Neutrophil (primary cell): ENCODE data around the gene MARS1.
A peak's percentile ranks its signal among the peaks of the same experiment; 100 is the strongest.

Experiments used
- H3K27ac ChIP-seq: fragments of 200-600 bp; sonication (generic); 2 replicates; pipeline ENCODE4 v1.5.1; 2016; ENCODE audit warnings: mild to moderate bottlenecking, moderate library complexity
- H3K27me3 ChIP-seq: fragments of 200-600 bp; sonication (generic); 2 replicates; pipeline ENCODE4 v1.6.0; 2016; ENCODE audit warnings: mild to moderate bottlenecking
- H3K36me3 ChIP-seq: fragments of 200-600 bp; sonication (generic); 2 replicates; pipeline ENCODE4 v1.5.1; 2017
- H3K4me1 ChIP-seq, 2 experiments: fragments of 200-600 bp in 1 of 2; sonication (generic) in 1 of 2; 1 replicate in 1 of 2; 2 replicates in 1 of 2; pipeline versions ENCODE4 v1.5.1 to v1.6.1; 2013 to 2016; ENCODE audit warnings: low read depth in 1 of 2, low read length in 1 of 2, mild to moderate bottlenecking in 1 of 2, moderate library complexity in 1 of 2; ENCODE audit not compliant: control insufficient read depth in 1 of 2, insufficient read depth in 1 of 2
- H3K4me3 ChIP-seq, 2 experiments: fragments of 200-600 bp in 1 of 2; sonication (generic) in 1 of 2; 1 replicate in 1 of 2; 2 replicates in 1 of 2; pipeline ENCODE4 v1.5.1; 2013 to 2016; ENCODE audit warnings: low read depth in 1 of 2, low read length in 1 of 2, mild to moderate bottlenecking in 1 of 2, moderate library complexity in 1 of 2
- H3K9me3 ChIP-seq: fragments of 200-600 bp; sonication (generic); 2 replicates; pipeline ENCODE4 v1.5.1; 2016
- TF ChIP-seq, protein P1 (sequence below): fragments of 200-600 bp; sonication (generic); IDR thresholded peaks from 2 replicates; pipeline ENCODE4 v1.5.1; 2016; ENCODE audit warnings: antibody characterized with exemption

The MARS1 gene

DNA sequence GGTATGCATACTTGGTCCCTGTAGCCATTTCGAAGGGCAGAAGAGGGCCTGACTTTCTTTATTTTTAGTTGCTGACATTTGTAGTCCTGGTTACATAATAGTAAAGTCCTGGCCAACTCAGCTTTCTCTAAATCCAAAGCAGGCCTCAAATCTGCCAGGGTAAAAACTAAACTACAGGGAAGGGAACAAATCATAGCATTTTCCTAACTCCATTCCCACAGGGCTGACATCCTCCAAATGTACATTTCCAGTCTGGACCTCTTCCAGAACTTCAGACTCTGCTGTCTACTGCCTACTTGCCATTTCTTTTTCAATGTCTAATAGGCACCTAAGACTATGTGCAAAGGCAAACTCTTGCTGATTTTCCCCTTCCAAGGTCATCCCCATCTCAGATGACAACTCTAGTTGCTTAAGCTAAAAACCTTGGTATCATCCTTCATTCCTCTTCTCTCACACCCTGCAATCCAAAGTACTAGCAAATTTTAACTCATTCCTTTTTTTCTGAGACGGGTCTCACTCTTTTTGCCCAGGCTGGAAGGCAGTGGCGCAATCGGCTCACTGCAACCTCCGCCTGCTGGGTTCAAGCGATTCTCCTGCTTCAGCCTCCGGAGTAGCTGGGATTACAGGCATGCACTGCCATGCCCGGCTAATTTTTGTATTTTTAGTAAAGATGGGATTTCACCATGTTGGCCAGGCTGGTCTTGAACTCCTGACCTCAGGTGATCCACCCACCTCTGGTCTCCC lies 30.5 kb downstream of the MARS1 start:
- no peaks in the 10 kb centered on the region for H3K9me3 ChIP-seq
- H3K27me3 ChIP-seq = no peaks in the 10 kb centered on the region
- peaks cover 35 to 37% of the 10 kb centered on the region in 2 experiments for H3K4me1 ChIP-seq
- TF ChIP-seq, protein P1, sequence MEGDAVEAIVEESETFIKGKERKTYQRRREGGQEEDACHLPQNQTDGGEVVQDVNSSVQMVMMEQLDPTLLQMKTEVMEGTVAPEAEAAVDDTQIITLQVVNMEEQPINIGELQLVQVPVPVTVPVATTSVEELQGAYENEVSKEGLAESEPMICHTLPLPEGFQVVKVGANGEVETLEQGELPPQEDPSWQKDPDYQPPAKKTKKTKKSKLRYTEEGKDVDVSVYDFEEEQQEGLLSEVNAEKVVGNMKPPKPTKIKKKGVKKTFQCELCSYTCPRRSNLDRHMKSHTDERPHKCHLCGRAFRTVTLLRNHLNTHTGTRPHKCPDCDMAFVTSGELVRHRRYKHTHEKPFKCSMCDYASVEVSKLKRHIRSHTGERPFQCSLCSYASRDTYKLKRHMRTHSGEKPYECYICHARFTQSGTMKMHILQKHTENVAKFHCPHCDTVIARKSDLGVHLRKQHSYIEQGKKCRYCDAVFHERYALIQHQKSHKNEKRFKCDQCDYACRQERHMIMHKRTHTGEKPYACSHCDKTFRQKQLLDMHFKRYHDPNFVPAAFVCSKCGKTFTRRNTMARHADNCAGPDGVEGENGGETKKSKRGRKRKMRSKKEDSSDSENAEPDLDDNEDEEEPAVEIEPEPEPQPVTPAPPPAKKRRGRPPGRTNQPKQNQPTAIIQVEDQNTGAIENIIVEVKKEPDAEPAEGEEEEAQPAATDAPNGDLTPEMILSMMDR = no peak
- H3K36me3 ChIP-seq = peaks cover 54% of the 10 kb centered on the region
- peak overlapping the region; percentile 100 for H3K27ac ChIP-seq
- peak overlapping the region; percentile 78 to 98 for H3K4me3 ChIP-seq

DNA sequence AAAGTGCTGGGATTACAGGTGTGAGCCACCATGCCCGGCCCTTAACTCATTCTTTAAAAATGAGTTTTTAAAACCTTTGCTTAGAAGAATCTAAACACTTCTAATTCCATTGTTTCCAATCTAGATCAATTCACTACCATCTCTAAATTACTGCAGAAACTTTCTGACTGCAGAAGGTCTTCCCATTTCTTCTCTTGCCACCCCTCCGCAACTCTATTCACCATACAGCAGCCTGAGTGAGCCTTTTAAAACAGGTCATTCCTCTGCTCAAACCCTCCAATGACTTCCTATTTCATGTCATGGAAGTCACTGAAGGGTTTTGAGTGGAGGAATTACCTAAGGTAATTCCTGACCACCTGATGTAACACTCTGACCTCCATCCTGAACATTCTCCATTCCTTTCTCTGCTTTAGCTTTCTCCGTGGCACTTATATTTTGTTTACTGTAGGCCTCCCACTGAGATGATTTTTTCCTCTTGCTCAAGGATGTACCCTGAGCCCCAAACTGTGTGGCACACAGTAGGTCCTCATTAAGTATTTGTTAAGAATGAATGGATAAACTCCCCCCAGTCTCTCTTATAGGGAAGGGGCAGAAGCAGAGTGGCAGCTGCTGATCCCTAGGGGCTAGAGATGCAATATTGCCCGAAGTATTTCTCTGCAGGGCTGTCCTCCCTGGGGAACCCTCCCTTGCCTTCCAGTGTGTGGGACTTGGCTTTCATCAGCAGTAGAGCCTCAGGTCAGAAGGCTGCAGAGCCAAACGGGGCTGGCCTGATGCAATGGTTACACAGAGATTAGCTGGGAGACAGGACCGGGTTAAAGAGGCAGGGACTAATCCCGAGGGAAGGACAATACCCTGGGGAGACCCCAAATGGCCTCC lies 31.3 kb downstream of the MARS1 start:
- Histone ChIP-seq H3K36me3 (peaks cover 48% of the 10 kb centered on the region), H3K4me1 (peaks cover 43 to 46% of the 10 kb centered on the region in 2 experiments), H3K4me3 (peak overlapping the region; percentile 78 to 98), H3K27me3 (no peaks in the 10 kb centered on the region), H3K9me3 (no peaks in the 10 kb centered on the region), H3K27ac (peak overlapping the region; percentile 100)
- TF ChIP-seq, protein P1 = no peak

DNA sequence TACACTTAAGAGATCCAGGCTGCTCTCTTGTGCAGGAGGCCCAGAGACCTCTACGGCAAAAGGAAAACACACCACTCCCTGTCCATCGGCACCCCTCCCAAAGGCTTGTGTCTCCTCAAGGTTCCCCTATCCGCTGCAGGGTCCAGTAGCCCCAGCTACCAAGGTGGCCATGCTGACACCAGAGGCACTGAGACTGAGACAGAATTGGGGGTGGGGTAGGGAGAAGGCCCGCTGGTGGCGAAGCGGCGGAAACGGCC lies 31.9 kb downstream of the MARS1 start:
- Histone ChIP-seq H3K4me1 (peaks cover 49 to 51% of the 10 kb centered on the region in 2 experiments), H3K36me3 (peaks cover 48% of the 10 kb centered on the region), H3K27ac (peak overlapping the region; percentile 100), H3K9me3 (no peaks in the 10 kb centered on the region), H3K27me3 (no peaks in the 10 kb centered on the region), H3K4me3 (peak overlapping the region; percentile 78 to 98)
- TF ChIP-seq, protein P1 = peak; percentile 37

DNA sequence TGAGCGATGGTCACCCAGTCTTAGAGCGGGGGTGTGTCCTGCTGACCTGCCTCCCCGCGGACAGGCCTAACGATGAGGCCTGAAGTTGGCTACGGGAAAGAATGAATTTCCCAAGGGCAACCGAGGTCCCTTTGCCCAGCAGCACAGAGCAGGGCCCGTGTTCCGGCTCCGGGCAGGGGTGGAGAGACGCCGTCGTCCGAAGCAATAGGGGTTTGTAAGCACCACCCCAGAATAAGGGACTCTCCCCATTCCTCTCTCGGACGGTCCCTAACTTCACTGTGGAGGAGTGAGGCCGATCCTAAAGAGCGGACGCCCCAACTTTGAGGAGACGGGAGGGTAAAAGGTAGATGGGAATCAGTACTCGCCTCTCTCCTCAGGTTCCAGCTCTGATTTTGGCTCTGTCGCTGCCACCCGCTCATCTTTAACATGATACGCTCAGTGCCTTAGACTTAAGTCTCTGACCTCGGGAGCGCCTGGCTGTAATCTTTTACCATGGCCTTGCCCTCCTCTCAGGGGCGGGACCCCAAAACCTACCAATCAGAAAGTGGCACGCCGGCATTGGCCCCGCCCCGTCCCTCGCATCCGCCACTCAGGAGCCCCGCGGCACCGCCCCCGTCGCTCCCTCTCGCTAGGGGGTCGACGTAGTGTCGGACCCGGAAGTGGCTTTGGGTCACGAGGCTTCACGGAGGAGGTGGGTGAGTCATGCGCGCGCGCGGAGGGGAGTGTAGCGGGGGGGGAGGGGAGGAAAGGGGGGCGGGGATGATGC lies 32.4 kb downstream of the MARS1 start, which contains the start of gene DDIT3:
Gene DDIT3 (minus strand): TSS at position 462 of the 766 bp plus-strand sequence. CDS start 3,108 bp downstream, outside the sequence.
- Histone ChIP-seq H3K27me3 (no peaks in the 10 kb centered on the region), H3K27ac (peak within 1 kb of the TSS; percentile 100), H3K4me3 (peak within 1 kb of the TSS; percentile 78 to 98), H3K4me1 (peaks cover 54 to 56% of the 10 kb centered on the region in 2 experiments), H3K36me3 (peaks cover 48% of the 10 kb centered on the region), H3K9me3 (no peaks in the 10 kb centered on the region)
- TF ChIP-seq, protein P1 = peak; percentile 36

DNA sequence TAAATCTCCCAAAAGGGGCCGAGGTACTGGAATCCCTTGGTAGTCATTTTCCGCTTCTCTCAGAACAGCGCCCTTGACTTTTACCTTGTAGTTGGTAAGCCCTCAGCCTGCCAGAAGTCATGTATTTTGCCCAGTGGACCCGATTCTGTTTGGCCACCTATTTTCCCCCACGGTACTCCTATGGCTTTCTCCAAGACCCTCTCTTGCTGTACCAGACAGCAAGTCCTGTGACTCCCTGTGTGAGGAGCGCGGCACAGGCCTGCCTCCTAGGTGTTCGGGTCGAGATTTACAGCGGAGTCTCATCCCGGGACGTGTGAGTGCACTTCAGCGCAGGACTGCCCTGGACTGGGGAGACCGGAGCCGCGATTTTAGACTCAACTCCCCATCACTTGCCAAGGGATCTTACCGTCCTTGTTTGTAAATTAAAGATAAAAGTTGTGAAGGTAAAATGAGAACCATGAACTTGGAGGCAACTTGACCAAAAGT lies 33.7 kb downstream of the MARS1 start:
- TF ChIP-seq, protein P1 = no peak
- Histone ChIP-seq H3K36me3 (peaks cover 48% of the 10 kb centered on the region), H3K27ac (peak overlapping the region; percentile 100), H3K4me3 (peak overlapping the region; percentile 69 to 78), H3K9me3 (no peaks in the 10 kb centered on the region), H3K27me3 (no peaks in the 10 kb centered on the region), H3K4me1 (peaks cover 56 to 59% of the 10 kb centered on the region in 2 experiments)
